Vagina (tissue), 2 donors: ENCODE measurements around the gene SMAD1.

Source experiments
- CTCF ChIP-seq, 3 experiments: fragments of 450-650 bp in 2 of 3; fragments of 200-600 bp in 1 of 3; sonication (generic) in 1 of 3; IDR thresholded peaks; one replicate each; pipeline ENCODE4 v1.5.1; 2017 to 2019; ENCODE audit warnings: antibody characterized with exemption in 3 of 3, mild to moderate bottlenecking in 2 of 3, moderate library complexity in 2 of 3
- POLR2A ChIP-seq, 2 donors: fragments of 450-650 bp; IDR thresholded peaks; one replicate each; pipeline ENCODE4 v1.6.1; 2017; ENCODE audit warnings: antibody characterized with exemption in 2 of 2, mild to moderate bottlenecking in 2 of 2, moderate library complexity in 2 of 2
- POLR2AphosphoS5 ChIP-seq, 2 donors: sonication (generic); formaldehyde crosslinking; IDR thresholded peaks; one replicate each; pipeline ENCODE4 v1.9.0; 2017; ENCODE audit warnings: antibody characterized with exemption in 2 of 2, mild to moderate bottlenecking in 2 of 2, low read depth in 1 of 2; ENCODE audit not compliant: insufficient read depth in 1 of 2

- TF ChIP-seq CTCF (IDR thresholded peaks at IDR 0.05): no peak
- TF ChIP-seq POLR2AphosphoS5 (IDR thresholded peaks at IDR 0.05; ENCODE audit: insufficient read depth in 1 of 2, low read depth in 1 of 2): no peak
- no peak for TF ChIP-seq POLR2A (IDR thresholded peaks at IDR 0.05)
Measured at GRCh38 chr4:145565328-145565727, 83.7 kb downstream of the SMAD1 start.
